Prostate gland (tissue), 2 donors: Measurements from ENCODE around the gene MXRA8. TPM values are rescaled to one million over a fixed set of nuclear protein-coding genes. Genes with fewer than 3 reads are reported as not detected.
A peak's percentile ranks its signal among the peaks of the same experiment; 100 is the strongest.

Experiments used
- DNase-seq: peaks from one replicate; pipeline ENCODE4 v3.0.0-alpha.2; 2019; ENCODE audit warnings: low spot score
- H3K27ac ChIP-seq, 2 donors: fragments of 200-600 bp; sonication (generic); 2 replicates each; pipeline ENCODE4 v1.5.1; 2017 to 2019
- H3K27me3 ChIP-seq: fragments of 200-600 bp; sonication (generic); replicated peaks from 2 replicates; pipeline ENCODE4 v1.5.1; 2019; ENCODE audit not compliant: insufficient read depth
- H3K36me3 ChIP-seq, 2 donors: fragments of 200-600 bp; sonication (generic); 1 replicate in 1 of 2; 2 replicates in 1 of 2; pipeline versions ENCODE4 v1.5.1 to v1.8.1; 2017 to 2019
- H3K4me1 ChIP-seq: fragments of 200-600 bp; sonication (generic); replicated peaks from 2 replicates; pipeline ENCODE4 v1.5.1; 2019
- H3K4me3 ChIP-seq, 2 donors: fragments of 200-600 bp; sonication (generic); 2 replicates each; pipeline ENCODE4 v1.5.1; 2017 to 2019
- H3K9me3 ChIP-seq: fragments of 200-600 bp; sonication (generic); 2 replicates; pipeline ENCODE4 v1.5.1; 2017
- POLR2A ChIP-seq: fragments of 450-650 bp; IDR thresholded peaks from one replicate; pipeline ENCODE4 v1.6.1; 2016; ENCODE audit warnings: antibody characterized with exemption, mild to moderate bottlenecking
- POLR2AphosphoS5 ChIP-seq: sonication (generic); formaldehyde crosslinking; IDR thresholded peaks from one replicate; pipeline ENCODE4 v1.6.1; 2017; ENCODE audit warnings: antibody characterized with exemption
- WGBS: methylation state at CpG from one replicate; pipeline ENCODE4 v1.1.5; 2018; 5-methylcytosine and 5-hydroxymethylcytosine counted together
- intact Hi-C: fragments of 100-400 bp; cut with DNase I; formaldehyde crosslinking; loops from one replicate; pipeline ENCODE4 v1.14.2; 2022
- total RNA-seq, 2 donors: library from RNA; depleted of rRNA; stranded (reverse); fragments of >200 nt; gene quantifications; one replicate each; pipeline ENCODE4 v1.1.0, GENCODE V29; 2016
- TF ChIP-seq, protein P1 (sequence below), 4 experiments: fragments of 200-600 bp in 2 of 4; fragments of 450-650 bp in 2 of 4; sonication (generic) in 2 of 4; IDR thresholded peaks; 1 replicate in 3 of 4; 2 replicates in 1 of 4; pipeline ENCODE4 v1.5.1; 2016 to 2019; ENCODE audit warnings: antibody characterized with exemption in 4 of 4, mild to moderate bottlenecking in 2 of 4, moderate library complexity in 2 of 4

The MXRA8 gene
- total RNA-seq, 2 donors from 2014 or later: 39.0 to 152 TPM

DNA sequence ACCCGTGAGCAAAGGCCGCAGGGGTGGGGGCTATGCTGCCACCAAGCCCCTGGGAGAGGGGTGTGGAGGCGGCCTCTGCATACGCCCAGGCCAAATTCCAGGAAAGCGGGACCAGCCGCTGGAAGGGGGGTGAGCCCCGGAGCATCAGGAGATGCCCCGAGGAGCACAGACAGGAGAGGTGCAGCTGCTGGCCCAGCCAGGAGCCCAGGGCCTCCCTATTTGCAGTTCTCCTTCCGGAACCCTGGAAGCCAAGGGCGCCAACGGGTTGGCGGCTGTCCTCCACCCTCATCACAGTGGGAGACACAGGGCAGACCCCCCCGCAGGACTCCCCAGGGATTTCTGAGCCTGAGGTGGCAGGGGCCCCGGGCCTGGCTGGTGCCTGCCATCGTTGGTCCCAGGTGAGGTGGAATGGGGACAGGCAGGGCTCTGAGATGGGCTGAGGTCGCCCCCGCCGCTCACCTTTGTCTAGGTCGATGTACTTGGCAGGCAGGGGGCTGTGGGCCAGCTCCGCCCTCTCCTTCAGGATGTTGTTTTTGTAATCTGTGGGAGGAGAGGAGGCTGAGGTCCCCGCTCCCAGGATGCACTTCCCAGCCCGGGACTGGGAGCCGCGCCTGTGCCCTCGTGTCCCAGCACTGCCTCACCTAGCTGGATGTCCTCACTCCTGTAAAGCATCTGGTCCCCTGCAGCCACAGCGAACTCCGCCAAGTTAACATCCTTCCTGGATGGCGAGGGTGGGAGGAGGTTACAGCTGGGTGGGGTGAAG lies 4.8 kb downstream of the MXRA8 start:
- intact Hi-C loops: no loop called here
- WGBS: 46% methylated on average over 28 of the region's 28 CpGs
- H3K27ac ChIP-seq: no peak overlapping the region

DNA sequence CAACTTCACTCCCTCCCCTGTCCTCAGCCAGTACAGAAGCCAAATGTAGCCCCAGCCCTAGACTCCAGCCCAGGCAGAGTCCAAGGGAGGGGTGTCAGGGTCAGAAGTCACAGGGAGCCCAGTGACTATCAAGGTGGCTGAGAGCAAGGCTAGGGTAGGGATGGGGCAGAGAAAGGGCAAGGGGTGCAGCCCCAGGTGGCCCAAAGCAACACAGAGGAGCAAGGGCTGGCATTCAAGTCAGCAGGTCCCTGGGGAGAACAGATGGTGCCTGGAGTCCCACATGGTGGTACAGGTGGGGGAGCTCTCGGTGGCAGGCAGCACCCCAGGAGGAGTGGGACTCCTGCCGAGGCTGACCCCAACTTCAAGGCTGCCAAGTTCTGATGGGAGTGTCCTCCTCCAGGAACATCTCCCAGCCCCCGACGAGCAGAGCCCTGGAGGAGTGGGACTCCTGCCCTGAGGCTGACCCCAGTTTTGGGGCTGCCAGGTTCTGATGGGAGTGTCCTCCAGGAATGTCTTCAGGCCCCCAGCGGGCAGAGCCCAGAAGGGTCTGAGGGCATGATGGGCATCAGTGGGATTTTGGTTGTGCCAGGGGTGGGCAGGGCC lies 5.5 kb downstream of the MXRA8 start:
- Histone ChIP-seq H3K27ac (no peak overlapping the region), H3K4me3 (no peak overlapping the region), H3K36me3 (no peaks in the 10 kb centered on the region), H3K9me3 (no peaks in the 10 kb centered on the region), H3K4me1 (no peaks in the 10 kb centered on the region), H3K27me3 (no peaks in the 10 kb centered on the region)
- intact Hi-C loops: no loop called here
- DNase-seq: no peak
- 44% methylated on average over 3 of the region's 5 CpGs for WGBS
- TF ChIP-seq POLR2A (no peak), POLR2AphosphoS5 (no peak)
- TF ChIP-seq, protein P1, sequence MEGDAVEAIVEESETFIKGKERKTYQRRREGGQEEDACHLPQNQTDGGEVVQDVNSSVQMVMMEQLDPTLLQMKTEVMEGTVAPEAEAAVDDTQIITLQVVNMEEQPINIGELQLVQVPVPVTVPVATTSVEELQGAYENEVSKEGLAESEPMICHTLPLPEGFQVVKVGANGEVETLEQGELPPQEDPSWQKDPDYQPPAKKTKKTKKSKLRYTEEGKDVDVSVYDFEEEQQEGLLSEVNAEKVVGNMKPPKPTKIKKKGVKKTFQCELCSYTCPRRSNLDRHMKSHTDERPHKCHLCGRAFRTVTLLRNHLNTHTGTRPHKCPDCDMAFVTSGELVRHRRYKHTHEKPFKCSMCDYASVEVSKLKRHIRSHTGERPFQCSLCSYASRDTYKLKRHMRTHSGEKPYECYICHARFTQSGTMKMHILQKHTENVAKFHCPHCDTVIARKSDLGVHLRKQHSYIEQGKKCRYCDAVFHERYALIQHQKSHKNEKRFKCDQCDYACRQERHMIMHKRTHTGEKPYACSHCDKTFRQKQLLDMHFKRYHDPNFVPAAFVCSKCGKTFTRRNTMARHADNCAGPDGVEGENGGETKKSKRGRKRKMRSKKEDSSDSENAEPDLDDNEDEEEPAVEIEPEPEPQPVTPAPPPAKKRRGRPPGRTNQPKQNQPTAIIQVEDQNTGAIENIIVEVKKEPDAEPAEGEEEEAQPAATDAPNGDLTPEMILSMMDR (IDR thresholded peaks at IDR 0.05): no peak

More for the DNA sequence above, 4.8 kb downstream of the MXRA8 start:
- H3K9me3 ChIP-seq: no peaks in the 10 kb centered on the region
- DNase-seq: no peak
- no peaks in the 10 kb centered on the region for H3K27me3 ChIP-seq
- TF ChIP-seq, protein P1 (IDR thresholded peaks at IDR 0.05): no peak
- no peak for TF ChIP-seq POLR2A
- no peak for TF ChIP-seq POLR2AphosphoS5
- H3K4me1 ChIP-seq: no peaks in the 10 kb centered on the region
- H3K4me3 ChIP-seq: no peak overlapping the region
- H3K36me3 ChIP-seq: no peaks in the 10 kb centered on the region

DNA sequence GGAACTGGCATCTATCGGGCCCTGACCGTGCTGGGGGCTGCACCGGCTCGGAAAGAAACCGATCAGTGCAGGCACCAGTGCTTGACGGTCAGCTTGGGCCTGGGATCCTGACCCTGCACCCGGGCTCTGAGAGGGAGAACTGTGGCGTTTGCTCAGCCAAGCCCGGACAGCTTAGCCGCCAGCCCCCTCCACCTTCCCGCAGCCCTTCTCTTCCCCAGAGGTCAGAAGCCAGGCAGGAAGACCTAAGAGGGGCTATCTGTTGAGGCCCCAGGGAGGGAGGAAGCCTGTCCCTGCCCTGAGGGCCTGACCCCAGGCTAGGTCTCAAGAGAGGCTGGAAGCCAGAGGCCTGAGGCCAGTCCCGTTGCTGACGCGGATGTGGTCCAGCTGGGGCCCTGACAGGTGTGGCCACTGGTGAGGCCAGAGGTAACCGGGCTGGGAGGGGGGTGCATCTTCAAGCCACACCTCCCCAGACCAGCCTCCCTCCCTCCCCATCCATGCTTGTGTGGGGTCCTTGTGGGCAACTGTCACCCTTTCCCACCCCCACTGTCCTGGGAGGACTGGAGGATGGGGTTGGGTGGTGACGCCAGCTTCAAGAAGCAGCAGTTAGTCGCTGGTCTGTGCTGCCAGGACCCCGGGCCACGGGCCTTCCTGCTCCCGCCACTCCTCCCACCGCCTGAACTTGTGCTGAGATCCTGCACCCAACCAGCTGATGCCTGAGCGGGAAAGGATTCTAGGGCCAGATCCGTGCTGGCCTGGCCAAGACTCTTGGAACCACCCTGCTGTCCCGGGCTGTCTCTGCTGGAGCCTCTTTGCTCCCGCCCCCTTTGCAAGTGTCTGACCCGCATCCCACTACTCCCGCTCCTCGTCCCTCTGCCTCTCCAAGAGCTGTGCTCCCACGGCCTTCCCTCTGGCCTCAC lies 6.6 kb downstream of the MXRA8 start:
- Histone ChIP-seq H3K27ac (peak overlapping the region in 1 of 2 donors; percentile 26), H3K4me3 (no peak overlapping the region), H3K9me3 (no peaks in the 10 kb centered on the region), H3K4me1 (peaks cover 4% of the 10 kb centered on the region), H3K36me3 (no peaks in the 10 kb centered on the region), H3K27me3 (no peaks in the 10 kb centered on the region)
- TF ChIP-seq, protein P1 (IDR thresholded peaks at IDR 0.05): no peak
- TF ChIP-seq POLR2A: no peak
- TF ChIP-seq POLR2AphosphoS5: no peak
- DNase-seq: no peak
- intact Hi-C loops: no loop called here
- WGBS: 42% methylated on average over 29 of the region's 29 CpGs

DNA sequence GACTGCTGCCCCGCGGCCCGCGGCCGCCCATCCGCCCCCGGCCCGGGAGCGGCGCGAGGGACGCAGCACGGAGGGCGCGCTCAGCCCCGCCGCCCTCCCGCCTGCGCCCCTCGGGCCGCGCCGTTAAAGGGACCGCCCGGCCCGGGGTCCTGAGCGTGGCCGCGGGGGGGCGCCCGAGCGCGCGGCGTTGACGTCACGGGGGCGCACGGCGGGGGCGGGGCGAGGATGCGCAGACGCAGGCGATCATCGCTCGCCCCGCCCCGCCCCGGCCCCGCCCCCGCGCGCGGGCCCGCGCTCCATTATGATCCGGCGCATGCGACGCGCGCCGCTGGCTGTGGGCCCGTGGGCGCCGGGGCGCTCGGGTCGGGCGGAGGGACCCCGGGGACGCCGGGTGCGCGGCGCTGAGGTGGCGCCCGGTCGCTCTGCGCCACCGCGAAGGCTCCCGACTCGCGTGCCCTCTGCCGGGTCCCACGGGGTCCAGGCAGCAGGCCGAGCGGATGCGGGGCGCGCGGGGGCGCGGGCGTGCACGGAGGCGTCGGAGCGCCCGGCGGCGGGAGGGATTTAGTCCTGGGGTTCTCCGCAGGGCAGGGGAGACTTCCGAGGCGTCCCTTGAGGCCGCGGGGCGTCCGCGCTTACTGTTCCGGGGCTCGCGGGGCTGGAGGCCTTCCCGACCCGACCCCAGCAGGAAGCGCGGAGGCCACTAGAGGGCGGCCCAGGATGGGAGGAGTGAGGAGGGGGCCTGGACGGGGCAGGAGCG lies 8.9 kb downstream of the MXRA8 start, which contains the start of gene DVL1:
DVL1 (minus strand) TSS at position 163 of the 757 bp plus-strand sequence. CDS start 353 bp downstream, outside the sequence.
- DNase-seq: peak; percentile 33
- Histone ChIP-seq H3K36me3 (no peaks in the 10 kb centered on the region), H3K4me3 (peak within 1 kb of the TSS; percentile 74 to 82), H3K9me3 (no peaks in the 10 kb centered on the region), H3K27me3 (no peaks in the 10 kb centered on the region), H3K4me1 (peaks cover 14% of the 10 kb centered on the region), H3K27ac (peak within 1 kb of the TSS; percentile 85 to 87)
- intact Hi-C loops: loop anchor here (5.0 kb wide), 1 partner anchor 42 kb away; the partner anchor contains the start of genes ACAP3 and PUSL1
- WGBS: under 1% methylated on average over 26 of the region's 122 CpGs
- TF ChIP-seq, protein P1 (IDR thresholded peaks at IDR 0.05): peak; percentile 33 to 78 (median 54)
- no peak for TF ChIP-seq POLR2AphosphoS5
- TF ChIP-seq POLR2A: peak; percentile 17
